Measurements from ENCODE around the gene CAMK2A.
A peak's percentile ranks its signal among the peaks of the same experiment; 100 is the strongest.

Gene CAMK2A

GRCh38 chr5:150289551-150290390 is at the start of gene CAMK2A:
Gene CAMK2A (minus strand): TSS chr5:150289773. CDS start chr5:150289625, 148 bp downstream.
- peak; percentile 78 for DNase-seq

GRCh38 chr5:150339165-150339564 is 49.6 kb upstream of the CAMK2A start:
- DNase-seq = no peak

GRCh38 chr5:150338546-150338945 is 49.0 kb upstream of the CAMK2A start:
- no peak for DNase-seq

GRCh38 chr5:150335778-150336177 is 46.2 kb upstream of the CAMK2A start:
- DNase-seq = no peak

- DNase-seq = no peak
Measured at GRCh38 chr5:150333400-150333799, 43.8 kb upstream of the CAMK2A start.

DNA sequence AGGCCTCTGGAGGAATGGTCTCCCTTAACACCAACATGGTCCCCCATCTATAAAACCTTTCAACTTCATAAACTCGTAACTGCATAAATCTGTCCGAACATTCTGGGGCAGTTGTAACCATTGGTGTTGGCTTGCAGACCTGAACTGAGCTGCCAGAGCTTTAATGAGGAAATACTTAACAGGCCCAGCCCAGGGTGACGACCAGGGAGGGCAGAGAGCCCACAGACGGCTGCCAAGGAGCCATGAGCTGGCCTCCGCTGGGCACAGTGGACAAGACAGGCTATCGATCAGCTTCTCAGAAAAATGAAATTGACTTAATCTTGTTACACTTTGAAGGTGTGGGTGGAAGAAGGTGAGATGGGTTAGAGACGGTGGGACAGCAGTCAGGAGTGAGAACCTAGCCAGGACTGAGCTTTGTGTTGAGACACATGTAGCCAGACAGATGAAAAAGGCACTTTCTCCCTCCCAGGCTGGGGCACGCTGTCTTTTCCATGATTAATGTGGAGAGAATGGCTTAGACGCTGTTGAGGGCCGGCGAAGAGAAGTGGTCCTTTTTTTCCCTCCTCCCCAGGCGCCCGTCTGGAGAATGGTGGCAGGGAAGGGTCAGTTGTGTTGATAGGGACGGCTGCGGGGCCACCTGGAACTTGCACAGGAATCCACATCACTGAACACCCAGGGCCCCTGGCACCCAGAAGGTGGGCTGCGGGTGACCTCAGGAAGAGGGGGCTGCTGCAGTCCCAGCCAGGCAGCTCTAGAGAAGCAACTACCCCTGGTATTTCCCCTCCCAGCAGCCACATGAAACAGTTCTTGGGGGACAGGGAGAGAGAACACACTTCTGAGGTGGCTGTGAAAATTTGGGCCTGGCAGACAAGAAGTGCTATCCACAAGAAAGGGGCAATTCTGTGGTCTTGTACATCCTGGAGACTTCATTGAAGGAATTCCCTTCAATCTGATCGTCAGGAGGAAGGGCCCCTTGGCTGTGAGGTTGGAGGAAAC is 40.6 kb upstream of the CAMK2A start:
- DNase-seq = no peak

- DNase-seq = no peak
Measured at GRCh38 chr5:150329038-150329437, 39.5 kb upstream of the CAMK2A start.

DNA sequence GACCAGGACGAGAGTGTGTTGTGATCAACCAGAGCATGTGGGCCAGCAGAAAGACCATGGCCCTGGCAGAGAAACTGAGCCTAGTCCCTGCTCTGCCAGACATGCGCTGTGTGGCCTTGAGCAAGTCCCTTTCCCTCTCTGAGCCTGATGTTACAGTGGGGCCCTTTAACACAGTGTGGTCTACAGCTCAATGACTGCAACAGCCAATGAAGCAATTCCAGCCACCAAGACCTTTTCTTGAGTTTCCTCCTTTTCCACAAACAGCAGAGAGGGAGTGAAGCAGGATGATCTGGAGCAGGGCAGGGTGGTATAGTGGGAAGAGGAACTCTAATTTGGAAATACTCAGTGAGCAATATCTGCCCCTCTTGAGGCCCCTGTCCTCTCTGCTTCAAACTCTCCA is 38.9 kb upstream of the CAMK2A start:
- no peak for DNase-seq

DNA sequence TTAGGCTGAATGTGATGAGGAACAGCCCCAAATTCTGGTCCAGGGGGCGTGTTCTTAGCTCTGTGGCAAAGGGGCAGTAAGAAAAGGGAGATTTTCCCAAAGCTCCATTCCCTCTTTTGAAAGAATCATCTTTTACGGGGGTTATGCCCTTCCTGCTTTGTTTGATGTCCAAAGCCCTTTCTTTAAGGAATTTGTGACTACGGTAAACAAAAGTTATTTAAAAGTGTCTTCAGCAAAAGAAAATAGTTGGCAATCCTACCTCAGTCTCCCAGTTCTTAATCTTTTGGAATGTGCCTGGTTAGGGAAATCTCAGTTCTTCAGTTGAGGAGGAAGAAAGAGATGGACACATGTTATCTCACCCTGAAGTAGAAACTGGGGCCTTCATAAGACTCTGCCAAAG is 37.6 kb upstream of the CAMK2A start:
- no peak for DNase-seq

- DNase-seq = no peak
Measured at GRCh38 chr5:150326707-150327106, 37.1 kb upstream of the CAMK2A start.

- no peak for DNase-seq
Measured at GRCh38 chr5:150325426-150325825, 35.9 kb upstream of the CAMK2A start.

- DNase-seq = no peak
Measured at GRCh38 chr5:150323819-150324218, 34.2 kb upstream of the CAMK2A start.

DNA sequence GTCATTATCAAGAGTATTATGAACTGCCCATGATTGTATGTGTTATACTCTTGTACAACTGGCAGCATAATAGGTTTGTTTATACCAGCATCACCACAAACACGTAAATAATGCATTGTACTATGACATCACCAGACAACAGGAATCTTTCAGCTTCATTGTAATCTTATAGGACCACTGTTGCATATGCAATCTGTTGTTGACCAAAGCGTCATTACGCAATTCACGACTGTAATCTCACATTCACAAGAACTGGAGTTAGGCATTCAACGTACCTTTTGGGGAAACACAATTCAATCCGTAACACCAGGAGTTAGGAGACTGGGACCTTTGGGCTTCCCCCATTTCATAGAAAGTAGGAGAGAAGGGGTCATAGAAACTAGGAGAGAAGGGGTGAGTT is 33.5 kb upstream of the CAMK2A start:
- no peak for DNase-seq

DNA sequence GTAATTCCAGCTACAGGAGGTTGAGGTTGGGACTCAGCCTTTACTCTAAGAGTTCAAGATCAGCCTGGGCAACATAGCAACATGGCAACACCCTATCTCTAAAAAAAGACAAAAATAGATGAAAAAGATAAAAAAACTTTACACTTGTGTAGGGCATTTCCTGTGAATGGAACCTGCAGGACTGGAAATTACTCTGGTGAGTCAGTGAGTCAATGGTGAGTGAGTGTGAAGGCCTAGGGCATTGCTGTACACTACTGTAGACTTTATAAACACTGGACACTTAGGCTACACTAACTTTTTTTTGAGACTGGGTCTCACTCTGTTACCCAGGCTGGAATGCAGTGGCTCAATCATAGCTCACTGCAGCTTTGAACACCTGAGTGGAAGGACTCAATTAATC is 32.6 kb upstream of the CAMK2A start:
- DNase-seq = no peak

DNA sequence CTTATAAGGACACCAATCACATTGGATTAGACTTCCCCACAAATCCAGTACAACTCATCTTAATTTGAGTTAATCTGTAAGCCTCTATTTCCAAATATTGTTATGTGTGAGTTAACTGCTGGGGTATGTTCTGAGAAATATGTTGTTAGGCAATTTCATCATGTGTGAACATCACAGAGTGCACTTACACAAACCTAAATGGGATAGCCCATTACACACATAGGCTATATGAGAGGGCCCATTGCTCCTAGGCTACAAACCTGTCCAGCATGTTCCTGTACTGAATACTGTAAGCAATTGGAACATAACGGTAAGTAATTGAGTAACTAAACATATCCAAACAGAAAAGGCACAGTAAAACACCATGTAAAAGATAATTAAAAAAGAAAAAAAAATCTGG is 32.2 kb upstream of the CAMK2A start:
- no peak for DNase-seq

DNA sequence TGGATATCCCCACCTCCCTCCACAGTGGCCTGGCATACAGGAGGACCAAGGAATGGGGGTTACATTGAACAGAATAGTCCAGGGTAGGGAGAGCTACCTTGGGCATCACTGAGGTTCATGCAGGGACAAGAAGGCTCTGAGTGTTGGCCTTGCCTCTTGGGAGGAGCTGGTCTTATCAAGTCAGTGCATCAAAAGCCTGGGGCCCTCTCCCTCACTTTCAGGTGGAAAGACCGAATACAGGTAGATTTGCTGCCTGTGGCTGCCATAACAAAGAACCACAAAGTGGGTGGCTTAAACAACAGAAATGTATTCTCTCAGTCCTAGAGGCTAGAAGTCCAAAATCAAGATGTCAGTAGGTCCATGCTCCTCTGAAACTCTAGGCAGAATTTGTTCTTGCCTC is 31.6 kb upstream of the CAMK2A start:
- no peak for DNase-seq

- no peak for DNase-seq
Measured at GRCh38 chr5:150320044-150320613, 30.6 kb upstream of the CAMK2A start.

- no peak for DNase-seq
Measured at GRCh38 chr5:150319484-150319790, 29.9 kb upstream of the CAMK2A start.

DNA sequence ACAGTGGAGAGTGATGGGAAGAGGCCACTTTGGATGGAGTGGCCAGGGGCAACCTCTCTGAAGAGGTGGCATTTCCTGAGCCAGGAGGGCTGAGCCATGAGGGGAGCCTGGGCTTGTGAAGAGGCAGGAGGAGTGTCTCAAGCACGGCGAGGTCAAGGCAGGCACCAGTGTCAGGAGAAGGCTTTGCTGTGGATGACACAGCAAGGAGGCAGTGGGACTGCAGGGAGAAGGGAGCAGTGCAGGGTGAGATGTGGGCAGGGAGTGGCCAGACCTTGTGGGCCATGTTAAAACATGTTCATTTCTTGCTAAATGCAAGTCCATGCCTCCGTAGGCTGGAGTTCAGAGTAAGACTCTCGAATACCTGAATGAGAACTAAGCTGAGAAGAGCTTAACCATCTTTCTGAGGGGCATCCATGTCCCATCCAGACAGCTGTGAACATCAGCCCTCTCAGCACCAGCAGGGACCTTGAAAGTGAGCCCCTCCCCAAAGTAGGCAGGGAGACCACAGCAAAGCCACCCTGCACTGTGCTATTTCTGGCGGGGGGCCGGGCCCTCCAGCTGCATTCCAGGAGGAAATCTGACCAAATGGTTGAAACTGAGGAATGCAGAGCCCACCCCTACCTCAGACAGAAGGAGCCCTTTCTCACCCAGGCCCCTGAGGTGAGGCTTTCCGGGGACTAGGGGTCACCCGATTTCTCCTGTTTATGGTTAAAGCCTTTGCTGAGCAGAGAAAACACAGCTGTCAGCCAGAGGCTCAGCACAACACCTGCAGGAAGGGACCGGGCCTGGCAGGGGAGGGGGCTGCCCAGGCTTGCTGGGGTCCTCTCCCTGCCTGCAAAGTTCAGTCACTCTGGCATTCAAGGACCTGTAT is 29.3 kb upstream of the CAMK2A start:
- no peak for DNase-seq

- no peak for DNase-seq
Measured at GRCh38 chr5:150317048-150318003, 27.8 kb upstream of the CAMK2A start.

GRCh38 chr5:150316320-150316719 is 26.7 kb upstream of the CAMK2A start:
- DNase-seq = no peak
